Activated CD4-positive, alpha-beta T cell treated with anti-CD3 and anti-CD28 coated beads, Interleukin-2, amount 50 U/mL, for 48 hours (primary cell): Measurements from ENCODE around the gene SCYGR2.

Experiments used
- DNase-seq, 2 experiments: peaks; one replicate each; pipeline ENCODE4 v3.0.0-alpha.2; 2020

The SCYGR2 gene

DNA sequence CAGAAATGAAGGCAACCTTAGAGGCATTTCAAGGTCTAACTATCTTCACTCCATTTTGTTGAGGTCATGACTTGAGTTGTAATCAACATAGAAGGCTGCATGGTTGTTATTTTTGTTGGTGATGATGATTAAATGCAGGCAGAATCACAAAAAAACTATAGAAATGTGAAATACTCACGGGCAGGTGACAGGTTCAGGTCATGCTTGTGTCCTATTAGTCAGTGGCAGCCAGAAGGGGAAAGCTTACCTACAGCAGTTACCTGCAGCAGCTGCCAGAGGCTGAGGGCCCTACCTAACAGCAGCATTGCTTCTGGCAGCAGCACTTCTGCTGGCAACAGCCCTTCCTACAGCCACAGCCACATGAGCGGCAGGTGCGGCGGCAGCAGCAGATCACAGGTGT lies 15.6 kb downstream of the SCYGR2 start:
- DNase-seq: no peak

DNA sequence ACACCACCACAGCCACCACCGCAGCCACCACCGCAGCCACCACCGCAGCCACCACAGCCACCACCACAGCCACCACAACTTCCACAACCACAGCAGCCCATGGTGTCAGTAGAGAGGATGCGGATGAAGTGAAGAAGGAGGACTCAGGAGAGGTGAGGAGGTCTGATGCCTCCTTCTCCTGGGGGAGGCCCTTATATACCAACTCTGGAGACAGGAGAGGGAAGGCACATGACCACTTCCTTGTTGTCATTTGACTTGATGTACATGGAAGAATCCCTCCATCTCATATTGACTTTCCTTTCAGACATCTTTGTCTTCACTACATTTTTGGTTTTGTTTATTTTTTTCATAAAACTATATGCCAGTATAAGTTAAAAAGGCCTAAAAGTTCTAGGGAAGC lies 16.0 kb downstream of the SCYGR2 start, which contains the start of gene SCYGR3:
SCYGR3 (minus strand) TSS at position 101 of the 400 bp plus-strand sequence; CDS start at position 101, 0 bp downstream.
- no peak for DNase-seq

DNA sequence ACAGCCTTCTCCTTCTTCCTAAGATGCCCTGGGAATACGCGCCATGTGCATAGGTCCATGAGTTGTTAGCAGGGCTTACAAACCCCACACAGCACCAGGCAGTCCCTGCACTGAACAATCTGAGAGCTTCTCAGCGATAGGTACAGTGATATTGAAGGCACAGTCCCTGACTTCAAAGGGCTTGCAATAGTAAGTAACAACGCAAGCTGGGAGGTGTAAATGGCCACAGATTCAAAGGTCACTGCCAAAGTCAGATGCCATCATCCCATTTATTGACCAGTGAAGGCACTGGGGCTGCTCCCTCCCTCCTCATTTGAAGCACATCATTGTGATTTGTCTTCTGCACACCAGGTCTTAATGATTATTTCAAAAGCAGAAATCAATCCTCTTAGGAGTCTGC lies 16.5 kb downstream of the SCYGR2 start:
- no peak for DNase-seq

DNA sequence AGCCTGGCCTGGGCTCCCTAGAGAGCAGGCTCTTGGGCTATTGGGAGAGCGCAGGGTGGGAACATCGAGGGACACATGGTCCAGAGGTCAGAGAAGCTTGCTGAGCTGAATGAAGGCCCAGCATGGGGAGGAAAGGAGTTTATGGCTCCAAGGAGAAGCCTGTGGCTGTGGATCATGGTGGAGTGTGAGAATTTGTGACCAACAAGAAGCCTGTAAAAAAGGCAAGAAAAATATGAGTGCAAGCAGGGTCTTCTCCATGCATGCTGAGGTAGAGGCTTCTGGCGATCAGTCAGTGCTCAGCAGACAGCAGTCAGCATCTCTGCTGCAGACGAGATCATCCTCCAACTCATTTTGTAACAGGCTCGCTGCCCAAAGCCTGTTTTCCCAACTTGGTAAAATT lies 17.2 kb downstream of the SCYGR2 start:
- no peak for DNase-seq

GRCh38 chr2:227616631-227617030 lies 17.9 kb downstream of the SCYGR2 start:
- DNase-seq: no peak

DNA sequence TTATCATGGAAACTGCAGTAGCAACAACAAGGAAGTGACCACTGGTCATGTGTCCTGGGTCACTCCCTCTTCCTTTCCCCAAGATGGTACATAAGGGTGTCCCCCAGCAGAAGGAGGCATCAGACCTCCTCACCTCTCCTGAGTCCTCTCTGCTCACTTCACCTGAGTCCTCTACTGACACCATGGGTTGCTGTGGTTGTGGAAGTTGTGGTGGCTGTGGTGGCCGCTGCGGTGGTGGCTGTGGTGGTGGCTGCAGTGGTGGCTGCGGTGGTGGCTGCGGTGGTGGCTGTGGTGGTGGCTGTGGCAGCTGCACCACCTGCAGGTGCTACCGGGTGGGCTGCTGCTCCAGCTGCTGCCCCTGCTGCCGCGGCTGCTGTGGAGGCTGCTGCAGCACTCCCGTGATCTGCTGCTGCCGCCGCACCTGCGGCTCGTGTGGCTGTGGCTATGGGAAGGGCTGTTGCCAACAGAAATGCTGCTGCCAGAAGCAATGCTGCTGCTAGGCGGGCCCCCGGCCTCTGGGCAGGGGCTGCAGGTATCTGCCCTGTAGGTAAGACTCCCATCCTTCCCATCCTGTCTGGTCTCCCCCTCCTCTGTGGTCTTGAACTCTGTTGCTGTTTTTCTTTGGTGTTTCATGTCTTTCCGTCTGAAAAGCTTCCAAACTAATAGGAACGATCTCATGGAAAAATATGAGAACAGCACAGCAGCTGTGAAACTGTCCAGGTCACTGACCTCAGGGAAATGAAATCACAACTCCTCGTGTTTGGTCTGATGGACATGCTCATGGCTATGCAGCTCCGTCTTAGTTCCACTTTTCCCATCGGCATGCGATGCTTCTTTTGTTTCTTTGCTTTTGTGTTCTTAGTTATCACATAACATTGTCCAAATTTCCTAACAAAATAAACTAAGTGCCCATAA lies 18.9 kb downstream of the SCYGR2 start, which contains the start of gene SCYGR4:
SCYGR4 (plus strand) TSS at position 183 of the 915 bp plus-strand sequence; CDS start at position 183, 0 bp downstream.
- DNase-seq: no peak

- no peak for DNase-seq
Measured at GRCh38 chr2:227623226-227623625, 24.5 kb downstream of the SCYGR2 start.

DNA sequence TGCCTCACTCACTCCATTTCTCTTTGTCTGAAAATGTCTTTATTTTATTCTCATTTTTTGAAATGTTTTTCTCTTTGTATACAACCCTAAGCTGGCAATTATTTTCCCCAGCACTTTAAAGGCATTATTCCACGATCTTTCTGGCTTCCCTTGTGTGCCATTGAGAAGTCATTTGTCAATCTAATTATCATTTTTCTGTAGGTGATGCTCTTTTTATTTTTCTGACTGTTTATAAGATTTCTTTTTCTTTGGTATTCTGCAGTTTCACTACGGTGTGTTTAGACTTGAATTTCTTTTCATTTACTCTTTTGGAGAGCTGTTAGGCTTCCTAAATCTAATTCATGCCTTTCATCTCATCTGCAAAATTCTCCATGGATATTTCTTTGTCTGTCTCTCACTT lies 26.7 kb downstream of the SCYGR2 start:
- DNase-seq: no peak

- DNase-seq: no peak
Measured at GRCh38 chr2:227626580-227627151, 28.0 kb downstream of the SCYGR2 start.

DNA sequence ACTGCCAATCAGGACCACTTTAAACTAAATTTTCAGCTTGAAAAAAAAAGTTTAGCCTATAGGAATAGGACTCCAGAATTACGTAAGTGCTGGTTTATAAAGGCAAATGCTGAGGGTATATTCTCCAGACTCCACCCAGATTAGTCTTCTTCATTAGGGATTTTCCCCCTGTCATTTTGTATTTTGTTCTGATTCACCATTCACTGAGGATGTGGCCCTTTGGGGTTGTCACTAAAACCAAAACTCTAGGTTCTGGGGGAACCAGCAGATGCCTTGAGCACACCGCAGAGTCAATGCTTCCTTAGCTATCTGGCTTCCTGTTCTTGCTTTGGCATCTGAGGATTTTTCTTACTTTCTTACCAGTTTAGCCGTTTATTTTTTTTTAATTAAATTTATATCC lies 29.1 kb downstream of the SCYGR2 start:
- peak in 1 of 2 experiments; percentile 12 for DNase-seq

DNA sequence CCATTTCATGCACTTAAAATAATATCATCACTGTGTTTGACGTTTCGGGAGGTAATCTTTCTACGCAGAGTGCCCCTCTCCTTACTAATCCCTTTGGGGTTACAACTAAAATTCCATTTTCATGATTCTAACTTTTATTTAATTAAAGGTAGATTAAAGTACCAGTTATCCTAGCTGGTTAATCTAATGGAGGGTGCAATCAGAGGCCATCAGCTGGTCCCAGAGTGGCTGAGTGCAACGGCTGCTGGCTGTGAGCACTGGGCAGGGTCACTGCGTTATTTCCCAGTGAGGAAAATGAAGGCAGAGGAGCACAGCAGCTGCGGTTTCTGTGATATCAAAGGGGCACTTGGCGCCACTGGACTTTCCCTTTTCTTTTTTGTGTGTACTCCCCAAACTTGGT lies 30.7 kb downstream of the SCYGR2 start:
- no peak for DNase-seq

- no peak for DNase-seq
Measured at GRCh38 chr2:227630322-227630721, 31.6 kb downstream of the SCYGR2 start.

- DNase-seq: no peak
Measured at GRCh38 chr2:227632827-227633226, 34.1 kb downstream of the SCYGR2 start.

GRCh38 chr2:227634201-227634600 lies 35.5 kb downstream of the SCYGR2 start:
- no peak for DNase-seq

DNA sequence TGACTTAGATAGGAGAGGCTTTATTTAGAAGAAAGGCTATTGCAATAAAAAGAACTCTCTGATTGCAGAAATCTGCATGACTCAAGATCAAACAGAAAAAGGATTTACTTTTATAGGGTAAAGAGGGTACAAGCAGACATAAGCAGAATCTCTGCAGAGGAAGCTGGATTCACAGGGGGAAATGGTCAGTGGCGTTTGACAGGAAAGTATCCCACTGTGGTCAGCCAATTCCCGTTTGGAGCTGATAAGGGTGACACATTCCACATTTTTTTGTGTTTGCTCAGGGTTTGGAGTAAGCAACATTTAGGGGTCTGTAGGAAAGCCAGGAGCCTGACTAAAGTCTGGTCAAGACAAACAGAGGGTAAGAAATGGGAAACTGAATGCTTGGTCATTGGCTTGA lies 44.0 kb downstream of the SCYGR2 start:
- no peak for DNase-seq

DNA sequence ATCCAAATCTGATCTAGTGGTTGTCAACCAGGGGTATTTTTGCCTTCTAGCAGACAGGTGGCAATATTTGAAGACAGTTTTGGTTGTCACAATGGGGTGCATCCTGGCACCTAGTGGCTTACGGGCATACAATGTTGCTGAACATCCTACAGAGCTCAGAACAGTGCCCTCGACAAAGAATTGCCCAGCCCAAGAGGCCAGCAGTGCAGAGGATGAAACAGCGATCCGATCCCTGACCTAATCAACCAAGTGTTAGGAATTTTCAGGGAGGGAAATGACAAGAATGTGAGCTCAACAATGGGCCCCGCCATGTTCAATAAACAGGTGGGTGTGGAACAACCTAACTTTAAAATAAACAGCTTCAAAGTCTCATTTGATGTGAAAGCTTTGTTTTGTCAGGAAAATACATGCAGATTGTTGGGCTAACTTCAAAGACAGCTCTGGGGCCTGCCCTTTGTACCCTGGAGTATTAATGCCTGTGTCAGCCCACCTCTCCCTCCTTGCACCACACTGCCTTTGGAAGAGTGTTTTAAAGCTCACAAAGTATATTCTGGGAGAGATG lies 45.4 kb downstream of the SCYGR2 start:
- DNase-seq: no peak
